Suprapubic skin (tissue), 4 donors: ENCODE measurements around the gene DBH. TPM values are rescaled to one million over a fixed set of nuclear protein-coding genes. Genes with fewer than 3 reads are reported as not detected.

ENCODE experiments used
- DNase-seq, 2 donors: peaks; one replicate each; pipeline ENCODE4 v3.0.0-alpha.2; 2019; ENCODE audit warnings: low spot score in 2 of 2
- H3K27ac ChIP-seq: fragments of 200-600 bp; sonication (generic); one replicate; pipeline ENCODE4 v1.5.1; 2019
- H3K27me3 ChIP-seq: fragments of 200-600 bp; sonication (generic); one replicate; pipeline ENCODE4 v1.5.1; 2019
- H3K36me3 ChIP-seq: fragments of 200-600 bp; sonication (generic); one replicate; pipeline ENCODE4 v1.5.1; 2019
- H3K4me1 ChIP-seq: fragments of 200-600 bp; sonication (generic); one replicate; pipeline ENCODE4 v1.5.1; 2019
- H3K4me3 ChIP-seq: fragments of 200-600 bp; sonication (generic); one replicate; pipeline ENCODE4 v1.5.1; 2019; ENCODE audit warnings: mild to moderate bottlenecking
- H3K9me3 ChIP-seq: fragments of 200-600 bp; sonication (generic); one replicate; pipeline ENCODE4 v1.5.1; 2019
- EP300 ChIP-seq: sonication (generic); formaldehyde crosslinking; IDR thresholded peaks from one replicate; pipeline ENCODE4 v1.6.1; 2017; ENCODE audit warnings: antibody characterized with exemption
- POLR2A ChIP-seq, 2 donors: fragments of 450-650 bp; IDR thresholded peaks; one replicate each; pipeline ENCODE4 v1.6.1; 2017; ENCODE audit warnings: antibody characterized with exemption in 2 of 2, mild to moderate bottlenecking in 2 of 2, moderate library complexity in 2 of 2
- POLR2AphosphoS5 ChIP-seq, 3 donors: sonication (generic); formaldehyde crosslinking; IDR thresholded peaks; one replicate each; pipeline ENCODE4 v1.6.1; 2017; ENCODE audit warnings: antibody characterized with exemption in 3 of 3
- WGBS: methylation state at CpG from one replicate; pipeline ENCODE4 v1.1.5; 2018; 5-methylcytosine and 5-hydroxymethylcytosine counted together
- total RNA-seq, 4 donors: library from RNA; depleted of rRNA; stranded (reverse); fragments of >200 nt; gene quantifications; one replicate each; pipeline ENCODE4 v1.1.0, GENCODE V29; 2016
- TF ChIP-seq, protein P1 (sequence below), 2 donors: fragments of 200-600 bp in 1 of 2; fragments of 450-650 bp in 1 of 2; sonication (generic) in 1 of 2; IDR thresholded peaks; one replicate each; pipeline ENCODE4 v1.5.1; 2016 to 2019; ENCODE audit warnings: antibody characterized with exemption in 2 of 2, mild to moderate bottlenecking in 1 of 2, moderate library complexity in 1 of 2

DBH gene
- total RNA-seq, 4 donors from 2014 or later: not detected

DNA sequence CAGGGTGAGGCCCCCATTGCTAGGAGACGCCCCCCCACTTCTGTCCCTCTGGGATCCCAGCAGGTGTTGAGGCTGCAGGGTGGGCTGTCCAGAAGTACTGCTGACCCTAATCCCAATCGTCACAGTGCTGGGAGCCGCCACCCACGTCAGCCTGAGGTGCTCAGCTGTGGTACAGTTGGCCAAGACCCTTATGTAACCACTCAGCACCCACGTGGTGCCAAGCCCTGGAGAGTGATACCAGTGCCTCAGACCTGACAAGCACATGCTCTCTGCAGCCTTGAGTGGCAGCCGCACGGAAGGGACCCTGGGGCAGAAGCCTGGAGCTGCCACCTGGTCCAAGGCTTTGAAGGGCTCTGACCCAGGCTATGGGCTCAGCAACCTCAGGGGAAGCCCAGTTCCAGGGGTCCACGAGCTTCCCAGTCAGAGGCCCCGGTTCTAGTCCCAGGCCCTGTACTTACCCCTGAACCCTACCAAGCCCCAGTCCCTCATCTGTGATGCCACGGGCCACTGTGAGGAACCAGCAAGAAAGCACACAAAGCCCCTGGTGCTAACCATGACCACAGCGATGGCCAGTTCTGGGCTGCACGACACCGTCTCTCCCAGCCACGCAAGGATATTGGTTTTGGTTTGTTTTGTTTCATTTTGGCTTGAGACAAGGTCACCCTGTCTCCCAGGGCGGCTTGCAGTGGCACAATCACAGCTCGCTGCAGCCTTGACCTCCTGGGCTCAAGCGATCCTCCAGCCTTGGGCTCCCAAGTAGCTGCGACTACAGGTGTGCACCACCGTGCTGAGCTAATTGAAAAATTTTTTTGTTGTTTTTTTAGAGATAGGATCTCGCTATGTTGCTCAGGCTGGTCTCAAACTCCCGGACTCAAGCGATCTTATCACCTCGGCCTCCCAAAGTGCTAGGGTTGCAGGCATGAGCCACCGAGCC lies 50.7 kb downstream of the DBH start:
- Histone ChIP-seq H3K9me3 (no peaks in the 10 kb centered on the region), H3K4me1 (peaks cover 16% of the 10 kb centered on the region), H3K27ac (no peak overlapping the region), H3K27me3 (no peaks in the 10 kb centered on the region), H3K36me3 (no peaks in the 10 kb centered on the region), H3K4me3 (no peak overlapping the region)
- WGBS: 90% methylated on average over 12 of the region's 24 CpGs
- TF ChIP-seq POLR2AphosphoS5 (IDR thresholded peaks at IDR 0.05) (no peak), POLR2A (IDR thresholded peaks at IDR 0.05) (no peak), EP300 (no peak)
- TF ChIP-seq, protein P1, sequence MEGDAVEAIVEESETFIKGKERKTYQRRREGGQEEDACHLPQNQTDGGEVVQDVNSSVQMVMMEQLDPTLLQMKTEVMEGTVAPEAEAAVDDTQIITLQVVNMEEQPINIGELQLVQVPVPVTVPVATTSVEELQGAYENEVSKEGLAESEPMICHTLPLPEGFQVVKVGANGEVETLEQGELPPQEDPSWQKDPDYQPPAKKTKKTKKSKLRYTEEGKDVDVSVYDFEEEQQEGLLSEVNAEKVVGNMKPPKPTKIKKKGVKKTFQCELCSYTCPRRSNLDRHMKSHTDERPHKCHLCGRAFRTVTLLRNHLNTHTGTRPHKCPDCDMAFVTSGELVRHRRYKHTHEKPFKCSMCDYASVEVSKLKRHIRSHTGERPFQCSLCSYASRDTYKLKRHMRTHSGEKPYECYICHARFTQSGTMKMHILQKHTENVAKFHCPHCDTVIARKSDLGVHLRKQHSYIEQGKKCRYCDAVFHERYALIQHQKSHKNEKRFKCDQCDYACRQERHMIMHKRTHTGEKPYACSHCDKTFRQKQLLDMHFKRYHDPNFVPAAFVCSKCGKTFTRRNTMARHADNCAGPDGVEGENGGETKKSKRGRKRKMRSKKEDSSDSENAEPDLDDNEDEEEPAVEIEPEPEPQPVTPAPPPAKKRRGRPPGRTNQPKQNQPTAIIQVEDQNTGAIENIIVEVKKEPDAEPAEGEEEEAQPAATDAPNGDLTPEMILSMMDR (IDR thresholded peaks at IDR 0.05): no peak
- no peak for DNase-seq

DNA sequence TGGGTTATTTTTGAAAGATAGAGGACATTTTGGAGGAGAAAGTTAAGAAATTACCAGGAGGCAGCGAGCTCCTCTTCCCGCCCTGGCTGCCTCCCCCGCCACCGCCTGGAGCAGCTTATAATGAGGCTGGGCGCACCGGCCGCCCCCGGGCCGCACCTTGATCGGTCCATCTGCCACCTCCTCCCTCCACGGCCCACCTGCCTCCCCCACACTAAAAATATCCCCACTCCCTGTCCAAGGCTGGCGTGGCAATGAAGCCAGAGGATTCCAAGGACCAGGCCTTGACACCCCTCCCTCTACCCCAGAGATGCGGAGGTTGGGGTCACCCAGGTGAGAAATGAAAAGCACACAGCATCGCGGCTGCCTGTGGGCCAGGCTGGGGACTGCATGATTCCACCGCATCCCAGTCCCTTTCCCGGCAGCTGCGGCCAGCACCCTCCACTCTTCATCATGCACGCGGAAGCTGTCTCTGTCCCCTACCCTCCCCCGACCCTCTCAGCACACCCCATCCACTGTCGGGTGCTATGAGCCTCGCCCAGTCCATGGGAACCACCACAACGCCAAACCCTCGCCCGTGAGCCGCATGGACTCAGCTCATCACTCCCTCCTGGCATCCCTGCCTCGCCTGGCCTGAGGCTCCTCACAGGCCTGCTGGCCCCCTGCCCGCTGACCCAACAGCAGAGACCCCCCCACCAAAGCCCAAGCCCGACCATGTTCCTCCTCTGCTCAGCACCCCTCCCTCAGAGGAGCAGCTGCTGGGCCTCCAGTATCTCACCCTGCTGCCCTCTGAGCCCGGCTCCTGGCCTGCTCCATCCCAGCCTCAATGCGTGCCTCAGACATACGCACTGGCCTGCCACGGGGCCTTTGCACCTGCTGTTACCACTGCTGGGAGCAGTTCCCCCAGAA lies 51.9 kb downstream of the DBH start:
- WGBS: 86% methylated on average over 33 of the region's 34 CpGs
- H3K4me3 ChIP-seq: no peak overlapping the region
- TF ChIP-seq POLR2A (IDR thresholded peaks at IDR 0.05): no peak
- TF ChIP-seq, protein P1 (IDR thresholded peaks at IDR 0.05): no peak
- no peak for TF ChIP-seq POLR2AphosphoS5 (IDR thresholded peaks at IDR 0.05)
- no peak for TF ChIP-seq EP300

DNA sequence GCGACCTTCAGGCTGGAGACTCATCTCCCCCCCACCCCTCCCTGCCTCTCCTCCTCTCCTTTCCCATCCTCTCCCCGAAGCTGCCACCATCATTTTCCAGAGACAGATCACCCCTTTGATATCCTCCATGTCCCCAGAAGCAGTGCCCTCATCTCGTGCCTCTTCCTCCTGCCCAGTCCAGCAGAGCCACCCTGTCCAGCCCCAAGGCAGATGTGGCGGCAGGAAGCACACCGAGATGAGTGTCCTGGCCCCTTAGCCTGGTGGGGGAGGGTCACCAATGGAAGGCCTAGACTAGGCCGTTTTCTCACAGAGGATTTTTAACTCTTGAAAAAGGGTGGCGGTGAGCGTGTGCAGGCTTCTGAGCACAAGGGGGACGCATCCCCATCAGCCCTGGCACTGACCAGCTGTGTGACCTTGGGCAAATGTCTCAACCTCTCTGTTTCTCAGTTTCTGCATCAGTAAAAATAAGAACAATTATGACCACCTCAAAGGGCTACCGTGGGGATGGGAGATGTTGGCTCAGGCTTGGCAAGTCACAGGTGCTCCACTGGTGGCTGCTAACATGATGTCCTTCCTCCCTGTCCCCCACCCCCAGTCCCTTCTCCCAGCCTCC lies 53.1 kb downstream of the DBH start:
- WGBS: 84% methylated on average over 10 of the region's 10 CpGs
- H3K4me1 ChIP-seq: peaks cover 2% of the 10 kb centered on the region
- H3K36me3 ChIP-seq: no peaks in the 10 kb centered on the region
- no peaks in the 10 kb centered on the region for H3K9me3 ChIP-seq
- H3K4me3 ChIP-seq: no peak overlapping the region
- DNase-seq: no peak
- no peak overlapping the region for H3K27ac ChIP-seq
- TF ChIP-seq POLR2A (IDR thresholded peaks at IDR 0.05): no peak
- H3K27me3 ChIP-seq: peaks cover 3% of the 10 kb centered on the region

More for the DNA sequence above, 51.9 kb downstream of the DBH start:
- H3K36me3 ChIP-seq: no peaks in the 10 kb centered on the region
- H3K27me3 ChIP-seq: no peaks in the 10 kb centered on the region
- H3K9me3 ChIP-seq: no peaks in the 10 kb centered on the region
- no peak for DNase-seq
- peaks cover 13% of the 10 kb centered on the region for H3K4me1 ChIP-seq
- H3K27ac ChIP-seq: no peak overlapping the region

DNA sequence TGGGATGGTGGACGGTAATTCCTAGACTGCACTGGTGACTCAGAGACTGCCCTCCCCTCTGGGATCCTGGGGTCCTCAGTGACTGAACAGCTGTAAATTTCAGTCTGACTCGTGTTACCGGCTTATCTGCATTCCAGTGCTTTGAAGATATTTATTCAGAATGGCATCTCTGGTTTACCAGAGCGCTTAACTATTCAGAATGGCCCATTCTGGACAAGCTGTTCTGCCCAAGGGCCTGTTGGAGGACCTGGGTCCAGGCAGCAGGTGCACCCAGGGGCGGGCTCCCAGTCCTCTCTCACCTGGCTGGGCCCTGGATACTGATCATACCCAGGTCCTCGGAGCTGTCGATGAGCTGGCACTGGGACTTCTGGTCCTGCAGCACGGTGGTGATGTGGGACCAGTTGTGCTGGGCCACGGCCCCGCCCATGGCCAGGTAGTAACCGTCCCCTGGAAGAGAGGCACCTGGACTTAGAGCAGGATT lies 54.0 kb downstream of the DBH start:
- TF ChIP-seq POLR2A (IDR thresholded peaks at IDR 0.05) (no peak), EP300 (no peak), POLR2AphosphoS5 (IDR thresholded peaks at IDR 0.05) (no peak)
- TF ChIP-seq, protein P1 (IDR thresholded peaks at IDR 0.05): no peak
- Histone ChIP-seq H3K36me3 (no peaks in the 10 kb centered on the region), H3K27me3 (peaks cover 8% of the 10 kb centered on the region), H3K9me3 (no peaks in the 10 kb centered on the region), H3K27ac (no peak overlapping the region), H3K4me3 (no peak overlapping the region), H3K4me1 (no peaks in the 10 kb centered on the region)
- WGBS: 79% methylated on average over 8 of the region's 11 CpGs
- no peak for DNase-seq

DNA sequence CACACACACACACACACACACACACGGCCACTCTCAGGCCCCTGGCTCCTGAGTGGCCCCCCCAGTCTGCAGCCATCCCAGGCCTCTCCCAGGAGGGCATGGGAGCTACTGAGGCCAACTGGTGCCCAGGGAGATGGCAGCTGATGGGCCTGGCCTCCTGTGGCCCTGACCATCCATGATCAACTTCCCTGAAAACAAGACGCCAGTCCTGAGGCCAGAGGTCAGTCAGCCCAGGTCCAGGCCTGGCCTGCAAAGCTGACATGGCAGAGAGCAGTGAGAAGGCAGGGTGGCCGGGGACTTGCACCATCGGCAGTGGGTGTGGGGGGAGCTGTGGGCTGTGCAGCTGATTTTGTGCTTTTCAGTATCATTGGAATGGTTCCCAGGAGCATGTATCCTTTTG lies 55.0 kb downstream of the DBH start:
- WGBS: 66% methylated on average over 3 of the region's 4 CpGs
- DNase-seq: no peak
- no peak overlapping the region for H3K27ac ChIP-seq
- no peaks in the 10 kb centered on the region for H3K9me3 ChIP-seq
- peaks cover 17% of the 10 kb centered on the region for H3K27me3 ChIP-seq
- H3K4me3 ChIP-seq: no peak overlapping the region
- TF ChIP-seq, protein P1 (IDR thresholded peaks at IDR 0.05): no peak
- TF ChIP-seq POLR2AphosphoS5 (IDR thresholded peaks at IDR 0.05) (no peak), POLR2A (IDR thresholded peaks at IDR 0.05) (no peak), EP300 (no peak)
- H3K4me1 ChIP-seq: no peaks in the 10 kb centered on the region
- no peaks in the 10 kb centered on the region for H3K36me3 ChIP-seq
